Hepatocyte (in vitro differentiated cells): ENCODE data around the gene CCDC91. TPM values are rescaled to one million over a fixed set of nuclear protein-coding genes. Genes with fewer than 3 reads are reported as not detected.

ENCODE experiments used
- DNase-seq: peaks from one replicate; pipeline ENCODE4 v3.0.0-alpha.2; 2016; ENCODE audit warnings: low spot score
- H2AFZ ChIP-seq: fragments of 200-600 bp; sonication (generic); 2 replicates; pipeline ENCODE4 v1.6.0; 2016; ENCODE audit warnings: antibody characterized with exemption, mild to moderate bottlenecking
- H3K27ac ChIP-seq: fragments of 200-600 bp; sonication (generic); 2 replicates; pipeline ENCODE4 v1.5.1; 2016; ENCODE audit warnings: mild to moderate bottlenecking
- H3K27me3 ChIP-seq: fragments of 200-600 bp; sonication (generic); 2 replicates; pipeline ENCODE4 v1.6.1; 2016
- H3K36me3 ChIP-seq: fragments of 200-600 bp; sonication (generic); replicated peaks from 2 replicates; pipeline ENCODE4 v1.5.1; 2016; ENCODE audit warnings: low read depth; ENCODE audit not compliant: insufficient read depth
- H3K4me1 ChIP-seq: fragments of 200-600 bp; sonication (generic); 2 replicates; pipeline ENCODE4 v1.5.1; 2016; ENCODE audit warnings: mild to moderate bottlenecking, moderate library complexity; ENCODE audit not compliant: insufficient read depth
- H3K4me2 ChIP-seq: fragments of 200-600 bp; sonication (generic); 2 replicates; pipeline ENCODE4 v1.6.0; 2016
- H3K4me3 ChIP-seq: fragments of 200-600 bp; sonication (generic); 2 replicates; pipeline ENCODE4 v1.5.1; 2016; ENCODE audit warnings: mild to moderate bottlenecking
- H3K79me2 ChIP-seq: fragments of 200-600 bp; sonication (generic); 2 replicates; pipeline ENCODE4 v1.6.0; 2017; ENCODE audit warnings: mild to moderate bottlenecking
- H3K9me2 ChIP-seq: fragments of 200-600 bp; sonication (generic); replicated peaks from 2 replicates; pipeline ENCODE4 v1.6.0; 2017; ENCODE audit warnings: mild to moderate bottlenecking; ENCODE audit not compliant: insufficient read depth
- H3K9me3 ChIP-seq: fragments of 200-600 bp; sonication (generic); 2 replicates; pipeline ENCODE4 v1.5.1; 2016; ENCODE audit warnings: low read depth, mild to moderate bottlenecking
- H4K20me1 ChIP-seq: fragments of 200-600 bp; sonication (generic); 2 replicates; pipeline ENCODE4 v1.6.0; 2016; ENCODE audit warnings: mild to moderate bottlenecking; ENCODE audit not compliant: insufficient read depth, poor library complexity, severe bottlenecking
- CTCF ChIP-seq: fragments of 200-600 bp; sonication (generic); IDR thresholded peaks from 2 replicates; pipeline ENCODE4 v1.5.1; 2016; ENCODE audit warnings: antibody characterized with exemption, mild to moderate bottlenecking; ENCODE audit not compliant: poor library complexity
- EZH2 ChIP-seq: fragments of 200-600 bp; sonication (generic); IDR thresholded peaks from 2 replicates; pipeline ENCODE4 v1.6.1; 2016; ENCODE audit warnings: antibody characterized with exemption, mild to moderate bottlenecking, borderline replicate concordance
- EZH2phosphoT487 ChIP-seq: fragments of 200-600 bp; sonication (generic); IDR thresholded peaks from one replicate; pipeline ENCODE4 v1.6.1; 2018; ENCODE audit warnings: antibody characterized with exemption, mild to moderate bottlenecking, low read depth, moderate library complexity; ENCODE audit not compliant: unreplicated experiment, severe bottlenecking
- WGBS: methylation state at CpG from one replicate; pipeline ENCODE4 v1.1.6; 2016; ENCODE audit warnings: low lambda C conversion rate; ENCODE audit errors: missing lambda C conversion rate; 5-methylcytosine and 5-hydroxymethylcytosine counted together
- polyA plus RNA-seq: library from polyadenylated mRNA; unstranded; fragments of >200 nt; fragmentation: Nextera tagmentation; extraction: Ambion mirVana; gene quantifications from 2 replicates; pipeline ENCODE4 v1.2.1, GENCODE V29; 2016
- total RNA-seq: library from RNA; depleted of rRNA; stranded (reverse); fragments of >200 nt; gene quantifications from 2 replicates; pipeline ENCODE4 v1.2.3, GENCODE V29; 2014

CCDC91 gene
- total and polyA plus RNA-seq, 2 experiments from 2014 or later = 14.2 to 15.1 TPM

GRCh38 chr12:28177461-28177860 lies 12.8 kb upstream of the CCDC91 start:
- no peak for DNase-seq
- H3K27ac ChIP-seq = no peak overlapping the region
- no peak for TF ChIP-seq EZH2
- no peak for TF ChIP-seq CTCF
- TF ChIP-seq EZH2phosphoT487 = no peak
- no peaks in the 10 kb centered on the region for H3K79me2 ChIP-seq
- no peak overlapping the region for H3K4me3 ChIP-seq
- H4K20me1 ChIP-seq = no peaks in the 10 kb centered on the region
- H3K9me3 ChIP-seq = no peaks in the 10 kb centered on the region
- H3K4me2 ChIP-seq = no peak overlapping the region
- no peaks in the 10 kb centered on the region for H3K27me3 ChIP-seq
- no peak overlapping the region for H2AFZ ChIP-seq
- no peaks in the 10 kb centered on the region for H3K36me3 ChIP-seq
- H3K9me2 ChIP-seq = no peaks in the 10 kb centered on the region
- H3K4me1 ChIP-seq = no peaks in the 10 kb centered on the region
- WGBS = 56% methylated on average over 2 of the region's 2 CpGs

- Histone ChIP-seq H3K36me3 (no peaks in the 10 kb centered on the region), H3K27me3 (no peaks in the 10 kb centered on the region), H3K9me3 (no peaks in the 10 kb centered on the region), H3K79me2 (no peaks in the 10 kb centered on the region), H3K9me2 (no peaks in the 10 kb centered on the region), H4K20me1 (no peaks in the 10 kb centered on the region), H3K4me3 (no peak overlapping the region), H3K4me1 (no peaks in the 10 kb centered on the region), H3K27ac (no peak overlapping the region), H2AFZ (no peak overlapping the region), H3K4me2 (no peak overlapping the region)
- no peak for TF ChIP-seq EZH2phosphoT487
- no peak for TF ChIP-seq EZH2
- TF ChIP-seq CTCF = no peak
- no peak for DNase-seq
These were observed 12.4 kb upstream of the CCDC91 start for GRCh38 chr12:28177905-28178304.

GRCh38 chr12:28178775-28179174 lies 11.5 kb upstream of the CCDC91 start:
- no peak for DNase-seq
- no peak overlapping the region for H2AFZ ChIP-seq
- H3K9me3 ChIP-seq = no peaks in the 10 kb centered on the region
- H4K20me1 ChIP-seq = no peaks in the 10 kb centered on the region
- H3K36me3 ChIP-seq = no peaks in the 10 kb centered on the region
- H3K4me2 ChIP-seq = no peak overlapping the region
- no peak for TF ChIP-seq EZH2phosphoT487
- no peak for TF ChIP-seq EZH2
- TF ChIP-seq CTCF = no peak
- WGBS = 89% methylated on average over 7 of the region's 7 CpGs
- no peaks in the 10 kb centered on the region for H3K27me3 ChIP-seq
- no peaks in the 10 kb centered on the region for H3K9me2 ChIP-seq
- no peaks in the 10 kb centered on the region for H3K4me1 ChIP-seq
- H3K27ac ChIP-seq = no peak overlapping the region
- no peak overlapping the region for H3K4me3 ChIP-seq
- no peaks in the 10 kb centered on the region for H3K79me2 ChIP-seq

- no peak overlapping the region for H3K4me3 ChIP-seq
- 86% methylated on average over 3 of the region's 3 CpGs for WGBS
- DNase-seq = no peak
- H3K4me1 ChIP-seq = no peaks in the 10 kb centered on the region
- H3K9me3 ChIP-seq = no peaks in the 10 kb centered on the region
- TF ChIP-seq EZH2phosphoT487 = no peak
- TF ChIP-seq EZH2 = no peak
- no peak for TF ChIP-seq CTCF
- no peaks in the 10 kb centered on the region for H3K79me2 ChIP-seq
- H3K36me3 ChIP-seq = no peaks in the 10 kb centered on the region
- H4K20me1 ChIP-seq = no peaks in the 10 kb centered on the region
- H3K4me2 ChIP-seq = no peak overlapping the region
- H2AFZ ChIP-seq = no peak overlapping the region
- no peaks in the 10 kb centered on the region for H3K9me2 ChIP-seq
- H3K27me3 ChIP-seq = no peaks in the 10 kb centered on the region
- H3K27ac ChIP-seq = no peak overlapping the region
These were observed 9.5 kb upstream of the CCDC91 start for GRCh38 chr12:28180786-28181185.
